HEK293 (cell line): ENCODE data around the gene IDI2.

Experiments used
- BCL11B ChIP-seq: fragments of 450-650 bp; formaldehyde crosslinking; IDR thresholded peaks from 2 replicates; pipeline ENCODE4 v1.5.1; 2016; ENCODE audit warnings: low read depth, missing biosample characterization, missing genetic modification characterization
- EGR2 ChIP-seq: fragments of 450-650 bp; formaldehyde crosslinking; IDR thresholded peaks from 2 replicates; pipeline ENCODE4 v1.5.1; 2016; ENCODE audit warnings: low read depth, missing biosample characterization, missing genetic modification characterization
- IKZF3 ChIP-seq: fragments of 450-650 bp; IDR thresholded peaks from 2 replicates; pipeline ENCODE4 v1.5.0; 2018; ENCODE audit warnings: missing biosample characterization, mild to moderate bottlenecking, missing genetic modification characterization, moderate library complexity
- KLF7 ChIP-seq: fragments of 450-650 bp; formaldehyde crosslinking; IDR thresholded peaks from 2 replicates; pipeline ENCODE4 v1.5.1; 2016; ENCODE audit warnings: missing biosample characterization, missing genetic modification characterization, borderline replicate concordance
- KLF8 ChIP-seq: fragments of 450-650 bp; formaldehyde crosslinking; IDR thresholded peaks from 2 replicates; pipeline ENCODE4 v1.5.1; 2016; ENCODE audit warnings: missing biosample characterization, missing genetic modification characterization
- MEIS1 ChIP-seq: sonication (generic); formaldehyde crosslinking; IDR thresholded peaks from 2 replicates; pipeline ENCODE4 v1.8.1; 2022; ENCODE audit warnings: missing genetic modification reagents, mild to moderate bottlenecking, borderline replicate concordance
- OSR2 ChIP-seq: fragments of 450-650 bp; formaldehyde crosslinking; IDR thresholded peaks from 2 replicates; pipeline ENCODE4 v1.5.1; 2016; ENCODE audit warnings: missing biosample characterization, missing genetic modification characterization
- RBAK ChIP-seq: fragments of 450-650 bp; formaldehyde crosslinking; IDR thresholded peaks from 2 replicates; pipeline ENCODE4 v1.5.1; 2016; ENCODE audit warnings: missing biosample characterization, missing genetic modification characterization
- SP7 ChIP-seq: fragments of 450-650 bp; formaldehyde crosslinking; IDR thresholded peaks from 2 replicates; pipeline ENCODE4 v1.5.1; 2016; ENCODE audit warnings: missing biosample characterization, missing genetic modification characterization
- ZBTB17 ChIP-seq: fragments of 450-650 bp; formaldehyde crosslinking; IDR thresholded peaks from 2 replicates; pipeline ENCODE4 v1.5.1; 2016; ENCODE audit warnings: missing biosample characterization, missing genetic modification characterization
- ZBTB7A ChIP-seq: fragments of 450-650 bp; formaldehyde crosslinking; IDR thresholded peaks from 2 replicates; pipeline ENCODE4 v1.5.1; 2016; ENCODE audit warnings: low read depth, missing biosample characterization, missing genetic modification characterization
- ZEB2 ChIP-seq: fragments of 450-650 bp; formaldehyde crosslinking; IDR thresholded peaks from 2 replicates; pipeline ENCODE4 v1.5.1; 2016; ENCODE audit warnings: missing biosample characterization, missing genetic modification characterization
- ZFP37 ChIP-seq: fragments of 450-650 bp; formaldehyde crosslinking; IDR thresholded peaks from 2 replicates; pipeline ENCODE4 v1.5.1; 2016; ENCODE audit warnings: missing biosample characterization, missing genetic modification characterization
- ZFP69B ChIP-seq: fragments of 450-650 bp; formaldehyde crosslinking; IDR thresholded peaks from 2 replicates; pipeline ENCODE4 v1.5.1; 2016; ENCODE audit warnings: missing biosample characterization, missing genetic modification characterization
- ZNF10 ChIP-seq: fragments of 450-650 bp; formaldehyde crosslinking; IDR thresholded peaks from 2 replicates; pipeline ENCODE4 v1.5.1; 2017; ENCODE audit warnings: missing biosample characterization, missing genetic modification characterization
- ZNF121 ChIP-seq: fragments of 450-650 bp; formaldehyde crosslinking; IDR thresholded peaks from 2 replicates; pipeline ENCODE4 v1.5.1; 2016; ENCODE audit warnings: missing biosample characterization, missing genetic modification characterization
- ZNF2 ChIP-seq: fragments of 450-650 bp; formaldehyde crosslinking; IDR thresholded peaks from 2 replicates; pipeline ENCODE4 v1.5.1; 2016; ENCODE audit warnings: missing biosample characterization, missing genetic modification characterization
- ZNF23 ChIP-seq: fragments of 450-650 bp; formaldehyde crosslinking; IDR thresholded peaks from 2 replicates; pipeline ENCODE4 v1.5.1; 2016; ENCODE audit warnings: missing biosample characterization, missing genetic modification characterization, borderline replicate concordance
- ZNF248 ChIP-seq: fragments of 450-650 bp; formaldehyde crosslinking; IDR thresholded peaks from 2 replicates; pipeline ENCODE4 v1.5.1; 2017; ENCODE audit warnings: missing biosample characterization, missing genetic modification characterization
- ZNF292 ChIP-seq: fragments of 450-650 bp; formaldehyde crosslinking; IDR thresholded peaks from 2 replicates; pipeline ENCODE4 v1.5.1; 2016; ENCODE audit warnings: low read depth, missing biosample characterization, missing genetic modification characterization, borderline replicate concordance
- ZNF473 ChIP-seq: fragments of 450-650 bp; formaldehyde crosslinking; IDR thresholded peaks from 2 replicates; pipeline ENCODE4 v1.5.1; 2017; ENCODE audit warnings: missing biosample characterization, missing genetic modification characterization
- ZNF521 ChIP-seq: fragments of 450-650 bp; formaldehyde crosslinking; IDR thresholded peaks from 2 replicates; pipeline ENCODE4 v1.5.1; 2017; ENCODE audit warnings: missing biosample characterization, mild to moderate bottlenecking, missing genetic modification characterization
- ZNF561 ChIP-seq: fragments of 450-650 bp; IDR thresholded peaks from 2 replicates; pipeline ENCODE4 v1.5.1; 2018; ENCODE audit warnings: missing biosample characterization, missing genetic modification characterization, borderline replicate concordance
- ZNF658 ChIP-seq: fragments of 450-650 bp; formaldehyde crosslinking; IDR thresholded peaks from 2 replicates; pipeline ENCODE4; 2016; ENCODE audit warnings: missing biosample characterization, missing genetic modification characterization
- ZNF677 ChIP-seq: fragments of 450-650 bp; IDR thresholded peaks from 2 replicates; pipeline ENCODE4 v1.5.0; 2018; ENCODE audit warnings: missing biosample characterization, mild to moderate bottlenecking, missing genetic modification characterization, moderate library complexity
- ZNF707 ChIP-seq: fragments of 450-650 bp; formaldehyde crosslinking; IDR thresholded peaks from 2 replicates; pipeline ENCODE4 v1.5.1; 2016; ENCODE audit warnings: missing biosample characterization, missing genetic modification characterization
- ZNF792 ChIP-seq: fragments of 450-650 bp; formaldehyde crosslinking; IDR thresholded peaks from 2 replicates; pipeline ENCODE4 v1.5.1; 2016; ENCODE audit warnings: missing biosample characterization, missing genetic modification characterization
- ZNF830 ChIP-seq: fragments of 450-650 bp; IDR thresholded peaks from 2 replicates; pipeline ENCODE4 v1.5.0; 2018; ENCODE audit warnings: missing biosample characterization, missing genetic modification characterization, low read depth, mild to moderate bottlenecking, moderate library complexity
- ZNF837 ChIP-seq: fragments of 450-650 bp; formaldehyde crosslinking; IDR thresholded peaks from 2 replicates; pipeline ENCODE4 v1.5.1; 2016; ENCODE audit warnings: missing biosample characterization, missing genetic modification characterization
- ZNF843 ChIP-seq: fragments of 450-650 bp; formaldehyde crosslinking; IDR thresholded peaks from 2 replicates; pipeline ENCODE4 v1.5.1; 2016; ENCODE audit warnings: missing biosample characterization, missing genetic modification characterization
- TF ChIP-seq, protein P1 (sequence below): fragments of 450-650 bp; formaldehyde crosslinking; IDR thresholded peaks from 2 replicates; pipeline ENCODE4 v1.5.1; 2016; ENCODE audit warnings: missing biosample characterization, missing genetic modification characterization
- TF ChIP-seq, protein P2 (sequence below): fragments of 450-650 bp; formaldehyde crosslinking; IDR thresholded peaks from 2 replicates; pipeline ENCODE4 v1.5.1; 2016; ENCODE audit warnings: missing biosample characterization, missing genetic modification characterization
- TF ChIP-seq, protein P3 (sequence below): fragments of 450-650 bp; formaldehyde crosslinking; IDR thresholded peaks from 2 replicates; pipeline ENCODE4 v1.5.1; 2016; ENCODE audit warnings: missing biosample characterization, missing genetic modification characterization
- TF ChIP-seq, protein P4 (sequence below): fragments of 450-650 bp; formaldehyde crosslinking; IDR thresholded peaks from 2 replicates; pipeline ENCODE4 v1.5.1; 2016; ENCODE audit warnings: missing biosample characterization, missing genetic modification characterization
- TF ChIP-seq, protein P5 (sequence below): fragments of 450-650 bp; formaldehyde crosslinking; IDR thresholded peaks from 2 replicates; pipeline ENCODE4 v1.5.1; 2016; ENCODE audit warnings: missing biosample characterization, missing genetic modification characterization

The IDI2 gene

DNA sequence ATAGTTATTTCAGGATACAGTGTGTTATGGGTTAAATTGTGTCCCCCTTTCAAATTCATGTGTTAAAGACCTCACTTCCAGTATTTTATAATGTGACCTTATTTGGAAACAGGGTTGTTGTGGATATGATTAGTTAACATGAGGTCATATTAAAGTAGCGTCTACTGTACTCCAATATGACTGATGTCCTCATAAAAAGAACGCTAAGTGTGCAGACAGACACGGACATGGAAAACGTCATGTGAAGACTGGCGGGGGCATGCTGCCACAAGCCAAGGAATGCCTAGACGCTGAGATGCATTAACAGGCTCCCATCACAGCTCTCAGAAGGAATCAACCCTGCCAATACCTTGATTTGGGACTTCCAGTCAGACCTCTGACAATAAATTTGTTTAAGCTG is 29.0 kb upstream of the IDI2 start (continued):
- peak; percentile 91 for TF ChIP-seq OSR2 (tag by site-specific recombination)
- TF ChIP-seq RBAK: no peak
- no peak for TF ChIP-seq ZNF473 (tag by site-specific recombination)
- no peak for TF ChIP-seq ZNF10 (tag by site-specific recombination)
- TF ChIP-seq, protein P1, sequence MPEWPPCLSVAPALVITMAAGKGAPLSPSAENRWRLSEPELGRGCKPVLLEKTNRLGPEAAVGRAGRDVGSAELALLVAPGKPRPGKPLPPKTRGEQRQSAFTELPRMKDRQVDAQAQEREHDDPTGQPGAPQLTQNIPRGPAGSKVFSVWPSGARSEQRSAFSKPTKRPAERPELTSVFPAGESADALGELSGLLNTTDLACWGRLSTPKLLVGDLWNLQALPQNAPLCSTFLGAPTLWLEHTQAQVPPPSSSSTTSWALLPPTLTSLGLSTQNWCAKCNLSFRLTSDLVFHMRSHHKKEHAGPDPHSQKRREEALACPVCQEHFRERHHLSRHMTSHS (tag by site-specific recombination): no peak
- no peak for TF ChIP-seq ZNF658
- no peak for TF ChIP-seq ZNF248 (tag by site-specific recombination)
- TF ChIP-seq, protein P2, sequence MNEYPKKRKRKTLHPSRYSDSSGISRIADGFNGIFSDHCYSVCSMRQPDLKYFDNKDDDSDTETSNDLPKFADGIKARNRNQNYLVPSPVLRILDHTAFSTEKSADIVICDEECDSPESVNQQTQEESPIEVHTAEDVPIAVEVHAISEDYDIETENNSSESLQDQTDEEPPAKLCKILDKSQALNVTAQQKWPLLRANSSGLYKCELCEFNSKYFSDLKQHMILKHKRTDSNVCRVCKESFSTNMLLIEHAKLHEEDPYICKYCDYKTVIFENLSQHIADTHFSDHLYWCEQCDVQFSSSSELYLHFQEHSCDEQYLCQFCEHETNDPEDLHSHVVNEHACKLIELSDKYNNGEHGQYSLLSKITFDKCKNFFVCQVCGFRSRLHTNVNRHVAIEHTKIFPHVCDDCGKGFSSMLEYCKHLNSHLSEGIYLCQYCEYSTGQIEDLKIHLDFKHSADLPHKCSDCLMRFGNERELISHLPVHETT: peak; percentile 72
- TF ChIP-seq, protein P3, sequence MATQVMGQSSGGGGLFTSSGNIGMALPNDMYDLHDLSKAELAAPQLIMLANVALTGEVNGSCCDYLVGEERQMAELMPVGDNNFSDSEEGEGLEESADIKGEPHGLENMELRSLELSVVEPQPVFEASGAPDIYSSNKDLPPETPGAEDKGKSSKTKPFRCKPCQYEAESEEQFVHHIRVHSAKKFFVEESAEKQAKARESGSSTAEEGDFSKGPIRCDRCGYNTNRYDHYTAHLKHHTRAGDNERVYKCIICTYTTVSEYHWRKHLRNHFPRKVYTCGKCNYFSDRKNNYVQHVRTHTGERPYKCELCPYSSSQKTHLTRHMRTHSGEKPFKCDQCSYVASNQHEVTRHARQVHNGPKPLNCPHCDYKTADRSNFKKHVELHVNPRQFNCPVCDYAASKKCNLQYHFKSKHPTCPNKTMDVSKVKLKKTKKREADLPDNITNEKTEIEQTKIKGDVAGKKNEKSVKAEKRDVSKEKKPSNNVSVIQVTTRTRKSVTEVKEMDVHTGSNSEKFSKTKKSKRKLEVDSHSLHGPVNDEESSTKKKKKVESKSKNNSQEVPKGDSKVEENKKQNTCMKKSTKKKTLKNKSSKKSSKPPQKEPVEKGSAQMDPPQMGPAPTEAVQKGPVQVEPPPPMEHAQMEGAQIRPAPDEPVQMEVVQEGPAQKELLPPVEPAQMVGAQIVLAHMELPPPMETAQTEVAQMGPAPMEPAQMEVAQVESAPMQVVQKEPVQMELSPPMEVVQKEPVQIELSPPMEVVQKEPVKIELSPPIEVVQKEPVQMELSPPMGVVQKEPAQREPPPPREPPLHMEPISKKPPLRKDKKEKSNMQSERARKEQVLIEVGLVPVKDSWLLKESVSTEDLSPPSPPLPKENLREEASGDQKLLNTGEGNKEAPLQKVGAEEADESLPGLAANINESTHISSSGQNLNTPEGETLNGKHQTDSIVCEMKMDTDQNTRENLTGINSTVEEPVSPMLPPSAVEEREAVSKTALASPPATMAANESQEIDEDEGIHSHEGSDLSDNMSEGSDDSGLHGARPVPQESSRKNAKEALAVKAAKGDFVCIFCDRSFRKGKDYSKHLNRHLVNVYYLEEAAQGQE: no peak
- TF ChIP-seq, protein P4, sequence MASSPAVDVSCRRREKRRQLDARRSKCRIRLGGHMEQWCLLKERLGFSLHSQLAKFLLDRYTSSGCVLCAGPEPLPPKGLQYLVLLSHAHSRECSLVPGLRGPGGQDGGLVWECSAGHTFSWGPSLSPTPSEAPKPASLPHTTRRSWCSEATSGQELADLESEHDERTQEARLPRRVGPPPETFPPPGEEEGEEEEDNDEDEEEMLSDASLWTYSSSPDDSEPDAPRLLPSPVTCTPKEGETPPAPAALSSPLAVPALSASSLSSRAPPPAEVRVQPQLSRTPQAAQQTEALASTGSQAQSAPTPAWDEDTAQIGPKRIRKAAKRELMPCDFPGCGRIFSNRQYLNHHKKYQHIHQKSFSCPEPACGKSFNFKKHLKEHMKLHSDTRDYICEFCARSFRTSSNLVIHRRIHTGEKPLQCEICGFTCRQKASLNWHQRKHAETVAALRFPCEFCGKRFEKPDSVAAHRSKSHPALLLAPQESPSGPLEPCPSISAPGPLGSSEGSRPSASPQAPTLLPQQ (tag by site-specific recombination): no peak
- TF ChIP-seq ZEB2: peak; percentile 88
- peak; percentile 82 for TF ChIP-seq ZBTB17 (tag by site-specific recombination)
- TF ChIP-seq ZNF121 (tag by site-specific recombination): no peak
- TF ChIP-seq ZNF2 (tag by site-specific recombination): no peak
- TF ChIP-seq ZNF521 (tag by site-specific recombination): no peak
- TF ChIP-seq ZNF677: no peak
- no peak for TF ChIP-seq ZNF837
- no peak for TF ChIP-seq ZNF292 (tag by site-specific recombination)
- TF ChIP-seq ZFP69B: no peak
- TF ChIP-seq ZNF561 (tag by site-specific recombination): 0 out of 2 replicates have a peak, but pooled peaks have one; percentile 46
- no peak for TF ChIP-seq ZNF792 (tag by site-specific recombination)
- peak; percentile 67 for TF ChIP-seq SP7 (tag by site-specific recombination)
- TF ChIP-seq BCL11B (tag by site-specific recombination): no peak
- TF ChIP-seq ZNF23: no peak
- peak; percentile 70 for TF ChIP-seq IKZF3
- TF ChIP-seq ZNF830 (tag by site-specific recombination): no peak
- TF ChIP-seq, protein P5, sequence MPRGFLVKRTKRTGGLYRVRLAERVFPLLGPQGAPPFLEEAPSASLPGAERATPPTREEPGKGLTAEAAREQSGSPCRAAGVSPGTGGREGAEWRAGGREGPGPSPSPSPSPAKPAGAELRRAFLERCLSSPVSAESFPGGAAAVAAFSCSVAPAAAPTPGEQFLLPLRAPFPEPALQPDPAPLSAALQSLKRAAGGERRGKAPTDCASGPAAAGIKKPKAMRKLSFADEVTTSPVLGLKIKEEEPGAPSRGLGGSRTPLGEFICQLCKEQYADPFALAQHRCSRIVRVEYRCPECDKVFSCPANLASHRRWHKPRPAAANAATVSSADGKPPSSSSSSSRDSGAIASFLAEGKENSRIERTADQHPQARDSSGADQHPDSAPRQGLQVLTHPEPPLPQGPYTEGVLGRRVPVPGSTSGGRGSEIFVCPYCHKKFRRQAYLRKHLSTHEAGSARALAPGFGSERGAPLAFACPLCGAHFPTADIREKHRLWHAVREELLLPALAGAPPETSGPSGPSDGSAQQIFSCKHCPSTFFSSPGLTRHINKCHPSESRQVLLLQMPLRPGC: peak; percentile 80
- no peak for TF ChIP-seq KLF7 (tag by site-specific recombination)
- TF ChIP-seq EGR2 (tag by site-specific recombination): no peak
- no peak for TF ChIP-seq MEIS1 (CRISPR knock-in tag)
- TF ChIP-seq ZNF707 (tag by site-specific recombination): no peak
- 0 out of 2 replicates have a peak, but pooled peaks have one; percentile 37 for TF ChIP-seq KLF8 (tag by site-specific recombination)
- TF ChIP-seq ZNF843 (tag by site-specific recombination): peak; percentile 72
- TF ChIP-seq ZFP37 (tag by site-specific recombination): peak; percentile 37; the same call in 1 of the 2 replicates
- TF ChIP-seq ZBTB7A: no peak
